CD4-positive, alpha-beta T cell treated with Interleukin-6 at 100 ng/mL for 8 hours (primary cell): ENCODE data around the gene ARMH3.

Experiments used
- DNase-seq: peaks from one replicate; pipeline ENCODE4 v3.0.0-alpha.2; 2020; ENCODE audit warnings: mixed read lengths, low spot score

The ARMH3 gene

DNA sequence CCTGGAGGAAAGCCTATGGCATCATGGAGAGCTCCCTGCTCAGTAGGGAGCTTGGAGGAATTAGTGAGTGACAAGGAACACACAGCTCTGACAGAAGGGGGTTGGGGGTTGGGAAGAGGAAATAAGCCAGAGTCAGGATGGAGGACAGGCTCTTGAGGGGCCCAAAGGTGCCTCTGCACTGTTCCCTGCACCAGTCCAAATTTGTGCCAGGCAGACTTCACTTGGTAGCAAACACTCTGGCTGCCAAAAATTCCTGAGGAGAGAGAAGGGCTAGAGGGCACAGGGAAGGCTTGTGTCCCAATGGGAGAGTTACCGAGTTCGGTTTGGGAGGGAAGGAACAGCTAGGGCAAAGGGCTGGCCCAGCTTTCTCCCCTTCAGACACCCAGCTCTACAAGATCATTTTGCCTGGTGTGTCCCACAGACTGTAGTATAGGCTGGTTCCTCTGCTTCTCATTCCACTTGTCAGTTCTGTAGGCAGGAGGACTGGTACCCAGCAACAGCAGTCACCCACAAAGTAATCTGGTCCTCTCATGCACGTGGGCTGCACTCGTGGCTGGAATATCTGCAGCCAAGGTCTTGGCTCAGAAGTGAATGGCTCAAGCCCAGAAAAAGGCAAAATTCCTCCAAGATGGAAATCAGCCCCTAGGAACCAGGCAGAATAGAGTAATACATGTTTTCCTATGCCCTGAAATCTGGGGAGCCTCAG lies 204.4 kb downstream of the ARMH3 start:
- DNase-seq = no peak

DNA sequence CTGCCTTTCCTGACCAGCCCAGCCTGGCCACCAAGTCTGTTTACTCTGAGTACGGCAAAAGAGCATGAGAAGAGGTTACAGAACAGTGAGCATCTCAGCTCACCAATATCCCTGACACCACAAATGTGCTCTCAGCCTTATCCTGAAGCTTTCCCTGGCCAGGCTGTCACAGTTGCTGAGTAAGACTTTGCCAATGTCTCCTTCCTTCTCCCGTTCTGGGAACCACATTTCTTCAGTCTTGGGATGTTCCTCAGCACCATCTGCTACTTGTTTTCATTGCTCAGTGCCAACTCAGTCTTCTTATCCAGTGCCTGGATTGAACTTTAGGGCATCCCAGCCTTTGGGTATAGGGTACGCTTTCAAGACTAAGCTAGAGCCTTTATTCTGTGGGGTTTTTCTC lies 205.2 kb downstream of the ARMH3 start:
- no peak for DNase-seq

DNA sequence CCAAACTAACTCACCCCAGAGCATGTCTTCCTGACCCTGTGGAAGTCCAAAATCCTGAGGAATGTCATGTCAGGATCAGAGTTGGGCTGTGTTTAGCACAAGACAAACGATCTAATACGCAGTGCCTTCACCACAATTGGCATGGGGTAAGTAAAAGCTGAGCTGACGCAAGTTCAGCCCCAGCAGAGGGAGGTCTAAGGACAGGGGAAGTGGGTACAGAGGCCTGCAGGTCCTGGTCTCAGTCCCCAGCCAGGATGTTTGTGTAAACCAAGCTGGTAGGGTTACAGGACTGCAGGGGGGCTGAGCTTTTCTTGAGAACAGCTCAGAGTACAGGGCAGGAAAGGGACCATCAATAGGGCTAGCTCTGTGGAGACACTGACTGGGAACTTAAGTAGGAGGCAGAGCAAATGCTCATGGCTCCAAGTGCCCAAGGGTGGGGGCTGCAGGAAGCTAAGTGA lies 207.1 kb downstream of the ARMH3 start:
- DNase-seq = no peak

DNA sequence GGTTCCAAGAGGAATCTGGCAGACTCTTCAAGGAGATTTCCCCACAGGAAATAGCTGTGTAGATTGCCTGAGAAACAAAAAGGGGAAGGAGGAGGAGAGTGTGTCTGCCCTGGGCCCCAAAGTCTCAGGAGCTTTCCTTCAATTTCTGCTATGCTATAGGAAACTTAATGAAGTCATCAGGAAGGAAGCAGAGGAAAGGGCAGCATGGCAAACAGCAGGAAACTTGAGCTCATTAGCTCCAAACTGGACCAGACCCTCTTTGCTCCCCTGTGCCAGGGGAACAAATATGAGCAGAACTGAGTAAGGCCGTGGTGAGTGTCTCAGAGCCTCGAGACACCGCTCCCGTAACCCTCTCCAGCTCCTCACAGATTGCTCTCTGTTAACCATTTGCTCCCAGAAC lies 207.6 kb downstream of the ARMH3 start:
- DNase-seq = no peak

DNA sequence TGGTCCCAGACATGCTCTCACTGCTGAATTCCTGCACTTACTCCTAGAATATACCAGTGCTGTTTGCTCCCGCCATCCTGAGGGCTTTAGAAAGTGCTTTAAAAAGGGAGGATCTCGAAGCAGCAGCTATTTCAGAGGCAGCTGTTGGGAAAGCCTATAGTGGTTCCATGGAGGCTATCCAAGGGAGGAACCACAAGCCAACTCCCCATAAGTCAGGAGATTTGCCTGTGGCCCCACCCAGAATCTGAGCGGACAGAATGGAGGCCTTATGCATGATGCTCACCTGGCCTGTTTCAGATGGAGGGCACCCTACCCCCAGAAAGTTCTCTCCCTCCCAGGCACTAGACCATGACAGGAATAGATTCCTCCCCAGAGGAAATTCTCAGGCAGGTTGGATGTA lies 210.1 kb downstream of the ARMH3 start:
- DNase-seq = no peak

DNA sequence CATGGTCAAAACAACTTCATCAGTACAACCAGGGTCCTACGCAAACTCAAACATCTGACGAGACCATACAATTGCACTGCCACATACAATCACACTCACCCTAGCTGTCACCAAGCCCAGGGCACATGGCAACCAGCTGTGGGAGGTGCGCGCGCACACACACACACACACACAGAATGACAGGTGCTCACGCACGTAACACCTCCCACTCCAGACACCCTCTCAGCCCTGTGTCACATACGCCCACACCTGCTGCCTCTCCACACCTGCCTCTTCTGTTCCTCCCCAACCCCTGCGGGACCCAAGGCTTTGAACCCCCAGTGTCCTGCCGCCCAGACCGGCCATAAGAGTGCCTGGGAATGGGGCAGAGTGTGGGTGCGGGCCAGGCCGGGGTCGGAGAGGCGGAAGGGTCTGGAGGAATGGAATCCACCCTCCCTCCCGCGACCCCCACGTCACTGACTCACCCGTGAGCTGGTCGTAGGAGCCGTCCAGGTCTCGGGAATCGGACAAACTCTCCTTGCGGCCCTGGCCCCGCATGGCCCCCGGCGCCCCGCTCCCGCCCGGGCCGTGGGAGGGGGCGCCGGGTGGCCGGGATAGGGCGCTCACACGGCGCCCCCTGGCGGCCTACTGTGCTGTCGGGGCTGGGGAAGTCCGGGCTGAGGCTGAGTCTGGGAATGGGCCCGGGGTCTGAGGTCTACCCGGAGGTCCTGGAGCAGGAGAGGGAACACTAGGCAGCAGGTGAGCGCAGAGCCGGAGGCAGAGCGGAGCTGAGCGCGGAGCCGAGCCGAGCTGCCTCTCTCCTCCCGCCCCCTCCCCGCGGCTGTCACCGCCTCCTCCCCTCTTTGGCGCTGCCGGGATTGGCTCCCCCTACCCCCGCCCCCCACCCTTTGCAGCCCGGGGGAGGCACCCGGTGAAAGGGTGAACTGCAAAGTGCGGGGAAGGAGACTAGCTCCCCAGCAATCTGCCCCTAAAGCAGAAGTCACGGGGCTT lies 212.6 kb downstream of the ARMH3 start, which contains the start of gene KCNIP2:
TSS of gene KCNIP2 (minus strand) at position 769 of the 990 bp plus-strand sequence. CDS start at position 537, 232 bp downstream.
- peak; percentile 38 for DNase-seq

DNA sequence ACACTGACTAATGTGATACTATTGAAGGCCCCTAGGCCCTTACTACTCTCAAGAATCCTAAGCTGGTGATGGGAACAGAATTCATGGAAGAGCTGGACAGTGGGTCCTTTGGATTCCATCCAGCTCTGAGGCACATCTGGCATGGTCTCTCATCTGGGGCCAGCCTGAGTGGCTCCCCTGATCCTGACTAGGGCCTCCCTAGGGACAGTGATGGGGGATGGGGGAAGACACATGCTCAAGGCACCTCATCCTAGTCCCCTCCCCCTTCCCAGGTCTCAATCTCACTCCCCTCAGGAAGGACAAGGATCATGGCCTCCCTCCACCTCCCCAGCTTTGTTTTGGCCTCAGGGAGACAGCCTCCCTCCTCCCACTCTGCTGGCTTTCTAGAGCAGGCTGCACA lies 214.1 kb downstream of the ARMH3 start:
- DNase-seq = no peak

DNA sequence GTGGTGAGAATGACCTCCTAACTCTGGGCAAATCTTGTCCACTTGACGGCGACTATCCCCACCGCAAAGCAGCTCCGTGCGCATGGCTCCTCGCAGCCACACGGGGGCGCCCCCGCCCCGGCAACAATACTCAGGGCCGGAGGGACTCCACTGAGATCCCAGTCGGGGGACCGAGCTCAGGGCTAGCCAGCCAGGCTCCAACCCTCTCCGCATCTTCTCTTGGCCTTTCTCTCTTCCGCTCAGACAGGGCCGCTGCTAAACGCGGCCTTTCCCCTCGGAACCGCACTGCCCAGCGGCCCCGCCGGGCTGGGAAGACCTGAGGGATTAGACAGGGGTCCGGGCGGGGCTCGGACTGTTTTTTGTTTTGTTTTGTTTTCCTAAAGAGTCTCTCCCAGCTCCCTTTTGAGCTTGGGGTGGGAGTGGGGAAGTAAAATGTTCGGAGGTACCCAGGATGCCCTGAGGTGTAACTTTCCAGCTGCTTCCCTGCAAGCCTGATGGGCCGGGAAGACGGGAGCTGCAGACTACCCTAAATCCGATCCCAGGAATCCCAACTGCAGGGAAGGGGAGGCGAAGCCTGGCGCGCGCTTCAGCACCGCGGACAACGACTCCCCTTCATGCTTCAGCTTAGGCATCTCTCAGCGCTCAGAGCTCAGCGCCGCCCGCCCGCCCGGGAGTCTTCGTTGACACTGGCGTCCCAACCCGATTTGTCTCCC lies 215.1 kb downstream of the ARMH3 start:
- peak; percentile 73 for DNase-seq

DNA sequence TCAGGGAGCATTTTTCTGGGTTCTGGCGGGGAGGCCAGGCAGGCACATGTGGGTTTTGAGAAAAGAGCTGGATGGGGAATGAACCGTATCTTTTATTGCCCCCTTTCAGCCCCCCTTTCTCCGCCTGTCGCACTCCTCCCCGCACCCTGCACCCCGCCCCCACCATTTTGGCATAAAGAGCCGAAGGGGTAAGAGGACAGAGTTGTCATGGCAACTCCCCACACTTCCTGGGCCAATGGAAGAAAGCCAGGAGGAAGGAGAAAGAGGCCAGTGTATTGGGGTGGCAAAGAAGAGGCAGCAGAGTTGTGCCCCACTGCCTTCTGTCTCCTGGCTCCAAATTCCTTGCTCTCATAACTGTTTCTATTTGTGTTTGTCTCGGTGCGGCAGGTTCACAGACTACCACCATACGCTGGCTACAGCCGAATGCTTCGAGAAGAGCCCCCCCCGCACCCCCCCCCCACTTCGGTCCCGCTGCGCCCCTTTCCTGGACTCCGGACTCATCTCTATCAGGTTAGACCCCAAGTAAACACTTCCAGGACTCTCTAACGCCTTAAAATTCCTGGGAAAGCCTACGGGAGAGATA lies 215.8 kb downstream of the ARMH3 start:
- no peak for DNase-seq

DNA sequence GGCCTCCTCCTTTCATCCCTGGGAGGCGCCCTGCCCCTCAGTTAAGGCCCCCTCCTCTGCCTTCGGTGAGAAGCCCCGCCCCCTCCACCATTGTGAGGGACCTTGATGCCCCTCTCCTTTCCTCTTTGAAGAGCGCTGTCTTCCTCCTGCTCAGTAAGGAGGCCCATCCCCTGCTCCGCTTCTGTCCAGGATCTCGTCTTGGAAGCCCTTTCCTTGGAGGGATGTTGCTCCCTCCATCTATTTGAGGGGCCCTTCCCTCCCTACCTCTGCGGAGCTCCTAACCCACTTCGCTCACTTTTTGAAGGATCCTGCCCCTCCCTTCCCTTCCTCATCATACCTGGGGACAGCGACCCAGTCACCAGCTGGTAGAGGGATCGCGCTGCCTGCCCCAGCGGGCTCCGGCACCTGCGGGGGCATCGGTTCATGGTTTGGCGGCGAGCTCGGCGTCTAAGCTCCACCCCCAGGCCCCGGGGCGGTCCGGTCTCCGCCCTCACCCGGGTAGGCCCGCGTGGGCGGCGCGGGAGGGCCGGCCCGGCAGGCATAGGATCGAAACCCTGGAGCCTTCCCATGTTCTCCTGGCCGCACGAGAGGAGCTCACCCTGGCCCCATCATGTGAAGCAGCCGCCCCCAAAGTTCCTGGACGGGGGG lies 216.4 kb downstream of the ARMH3 start:
- peak; percentile 41 for DNase-seq

DNA sequence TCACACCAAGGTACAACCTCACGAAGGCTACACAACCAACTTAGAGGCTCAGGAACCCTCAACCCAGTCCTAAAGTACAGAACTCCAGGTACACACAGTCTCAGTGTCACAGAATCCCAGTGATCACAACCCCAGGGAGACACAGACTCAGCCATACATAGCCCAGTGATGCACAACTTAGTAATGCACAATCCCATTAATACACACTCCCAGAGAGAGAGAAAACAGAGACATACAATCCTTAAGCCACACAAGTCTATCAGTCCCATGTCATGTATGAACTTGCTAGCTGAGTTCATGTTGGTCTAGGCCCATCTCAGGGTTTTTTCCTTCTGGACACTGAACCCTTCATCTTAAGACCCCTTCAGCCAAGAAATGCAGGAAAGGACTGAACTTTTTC lies 217.0 kb downstream of the ARMH3 start:
- DNase-seq = no peak

DNA sequence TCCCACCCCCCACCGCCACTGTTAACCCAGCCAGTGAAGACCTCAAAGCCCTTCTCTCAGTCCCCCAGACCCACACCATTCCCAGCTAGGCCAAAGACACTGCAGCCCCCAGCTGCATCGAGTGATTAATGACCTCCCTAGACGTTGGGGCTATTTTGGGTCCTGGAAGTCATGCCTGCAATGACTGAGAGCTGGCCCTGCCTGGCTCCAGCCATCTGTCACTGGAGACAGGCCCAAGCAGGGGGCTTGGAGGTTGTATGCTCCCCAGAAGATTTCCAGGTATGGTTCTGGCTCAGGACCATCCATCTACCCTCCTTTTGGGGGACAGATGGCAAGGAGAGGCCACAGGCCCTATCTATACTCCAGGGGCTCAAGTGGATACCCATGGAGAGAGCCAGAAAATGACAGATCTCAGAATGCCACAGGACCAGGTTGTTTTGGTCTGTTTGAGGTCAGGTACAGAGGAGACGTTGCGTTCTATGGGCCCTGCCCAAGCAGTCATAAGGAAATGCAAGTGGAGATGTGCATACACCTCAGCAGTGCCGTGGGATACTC lies 217.5 kb downstream of the ARMH3 start:
- no peak for DNase-seq

DNA sequence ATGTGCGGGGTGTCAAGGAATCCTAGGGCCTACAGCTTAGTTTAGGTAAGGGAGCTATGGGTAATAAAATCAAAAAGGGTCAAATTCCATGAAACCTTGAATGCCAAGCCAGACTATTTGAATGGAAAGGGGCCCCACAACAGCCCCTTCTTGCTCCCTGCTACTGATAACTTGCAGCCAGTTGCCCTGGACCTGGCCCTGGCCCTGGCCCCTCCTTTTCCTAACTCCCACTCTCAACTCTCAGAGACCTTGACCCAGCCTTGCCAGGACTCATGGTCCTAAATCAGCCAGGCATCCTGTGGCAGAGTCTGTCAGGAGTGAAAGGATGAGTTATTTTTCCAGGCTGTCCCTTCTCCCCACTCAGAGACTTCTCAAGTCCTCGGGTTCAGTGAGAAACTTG lies 218.2 kb downstream of the ARMH3 start:
- DNase-seq = no peak

DNA sequence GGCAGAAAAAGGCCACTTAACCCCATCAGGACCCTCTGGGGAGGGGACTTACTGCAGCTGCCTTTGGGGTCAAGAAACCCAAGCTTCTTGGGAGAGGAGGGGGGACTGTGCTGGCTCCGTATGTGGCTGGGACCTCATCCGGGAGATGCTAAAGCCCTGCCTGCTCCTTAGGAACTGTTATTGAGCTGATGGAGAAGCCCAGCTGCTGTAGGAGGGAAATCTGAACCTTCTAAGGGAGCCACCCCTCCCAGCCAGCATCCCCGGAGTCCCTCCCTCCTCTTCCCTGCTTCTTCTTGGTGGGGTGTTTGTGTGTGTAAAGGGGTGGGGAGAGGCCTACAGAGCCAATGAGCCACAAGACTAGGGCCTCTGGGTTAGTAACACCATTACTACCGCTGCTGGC lies 220.6 kb downstream of the ARMH3 start:
- no peak for DNase-seq

DNA sequence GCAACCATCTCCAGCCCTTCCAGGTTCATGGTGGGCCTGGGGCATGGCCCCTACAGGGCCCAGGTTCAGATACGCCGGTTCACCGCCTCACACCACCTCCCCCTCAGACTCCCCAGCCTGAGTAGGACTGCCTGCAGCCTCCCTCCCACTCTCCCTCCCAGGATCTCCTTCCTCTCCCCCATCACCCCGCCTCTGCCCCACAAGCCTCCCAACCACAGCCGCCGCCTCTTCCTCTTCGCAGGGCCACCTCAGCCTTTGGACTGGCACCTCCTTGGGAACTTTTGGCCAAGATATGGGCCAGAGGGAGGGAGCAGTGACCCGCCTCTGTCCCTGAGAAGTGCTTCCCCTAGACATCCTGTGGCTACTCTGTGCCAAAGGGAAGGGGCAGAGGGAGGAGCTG lies 221.6 kb downstream of the ARMH3 start:
- no peak for DNase-seq

DNA sequence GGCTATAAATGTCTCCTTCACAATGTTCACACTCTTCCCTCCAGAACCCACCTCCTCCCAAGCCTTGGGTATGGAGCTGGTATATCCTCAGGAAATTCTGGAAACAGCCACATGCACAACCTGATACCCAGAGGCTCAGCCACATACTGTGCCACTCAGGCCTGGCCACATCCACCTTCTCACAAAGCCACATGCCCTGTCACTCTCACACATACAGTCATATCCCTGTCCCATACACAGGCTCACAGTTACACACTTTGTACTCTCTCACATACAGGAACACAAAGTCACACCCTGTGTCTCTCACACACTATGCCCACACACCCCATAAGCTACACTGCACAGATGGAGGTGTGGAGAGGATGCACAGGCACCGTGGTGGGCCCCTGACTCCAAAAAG lies 222.5 kb downstream of the ARMH3 start:
- no peak for DNase-seq

DNA sequence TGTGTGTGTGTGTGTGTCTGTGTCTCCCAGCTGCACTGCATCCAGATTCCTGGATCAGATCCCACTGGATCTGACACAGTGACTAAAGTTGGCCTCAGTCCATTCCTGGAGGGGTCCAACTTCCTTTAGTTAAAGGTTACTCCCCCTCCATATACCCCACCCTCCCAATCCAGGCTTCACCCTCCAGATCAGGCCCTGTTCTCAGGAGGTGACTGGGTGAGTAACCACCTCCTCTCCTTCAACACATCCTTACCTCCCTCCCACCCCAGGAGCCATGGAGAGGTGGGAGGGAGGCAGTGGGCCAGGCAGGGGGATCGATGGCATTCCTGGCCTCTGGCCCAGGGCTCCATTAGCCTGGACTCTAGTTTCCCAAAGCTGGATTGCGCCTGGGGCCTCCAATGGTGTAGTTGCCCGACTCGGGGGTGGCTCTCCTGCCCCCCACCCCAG lies 223.6 kb downstream of the ARMH3 start:
- no peak for DNase-seq

DNA sequence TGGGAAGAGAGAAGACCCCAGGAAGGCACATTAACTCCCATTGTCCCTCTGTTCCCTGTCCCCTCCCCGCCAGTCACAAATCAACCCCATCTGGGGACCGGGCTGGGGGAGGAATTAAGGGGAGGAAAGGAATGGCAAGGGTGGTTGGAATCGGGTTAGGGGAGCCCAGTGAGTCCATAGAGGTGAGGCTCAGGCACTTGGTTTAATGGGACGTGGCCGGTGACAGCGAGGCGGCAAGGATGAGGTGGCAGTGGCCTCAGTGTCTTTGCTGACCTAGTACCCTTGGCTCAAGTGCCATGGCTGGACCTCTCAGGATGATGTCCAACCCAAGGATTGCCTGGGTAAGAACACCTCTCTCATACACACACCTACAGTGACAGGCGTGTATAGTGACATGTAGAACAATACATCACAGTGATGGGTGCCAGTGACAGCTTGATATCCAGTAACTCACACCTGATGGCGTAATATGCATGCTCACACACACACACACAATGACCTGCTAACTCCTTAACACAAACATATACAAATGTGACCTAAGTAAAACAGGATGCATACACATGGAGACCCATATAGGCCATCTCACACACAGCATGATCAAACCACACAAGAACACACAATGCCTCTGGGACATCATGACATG lies 224.7 kb downstream of the ARMH3 start:
- DNase-seq = no peak

DNA sequence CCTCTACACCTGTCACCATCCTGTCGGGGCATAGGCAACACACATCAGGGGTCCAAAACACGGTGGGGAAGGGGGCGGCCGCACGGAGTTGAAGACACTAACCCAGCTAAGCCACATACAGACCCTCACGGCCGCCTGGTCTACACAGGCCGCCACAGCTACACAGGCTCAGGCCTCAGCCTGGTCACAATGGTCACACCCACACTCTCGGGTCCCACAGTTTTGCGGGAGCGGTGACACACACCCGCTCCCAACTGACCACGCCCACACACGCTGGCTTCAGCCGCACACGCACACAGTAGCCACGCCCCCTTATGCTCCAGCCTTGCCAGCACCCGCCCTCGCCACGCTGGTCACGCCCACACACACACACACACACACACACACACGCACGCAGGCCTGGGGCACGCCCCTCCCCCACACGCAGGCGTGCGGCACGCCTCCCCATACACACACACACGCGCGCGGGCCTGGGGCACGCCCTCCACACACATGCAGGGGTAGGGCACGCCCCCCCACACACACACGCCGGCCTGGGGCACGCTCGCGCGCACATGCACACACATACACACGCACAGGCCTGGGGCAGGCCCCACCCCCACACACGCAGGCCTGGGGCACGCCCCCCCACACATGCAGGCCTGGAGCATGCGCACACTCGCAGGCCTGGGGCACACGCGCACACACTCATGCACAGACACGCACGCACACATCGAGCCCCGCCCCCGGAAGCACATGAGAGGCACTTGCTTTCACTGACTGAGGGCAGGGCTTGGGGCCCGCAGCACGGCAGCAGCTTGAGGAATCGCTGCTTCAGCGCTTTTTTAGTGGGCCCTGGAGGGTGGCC lies 225.4 kb downstream of the ARMH3 start:
- peak; percentile 95 for DNase-seq
